ENCODE results near the gene PRSS12.
A peak's percentile ranks its signal among the peaks of the same experiment; 100 is the strongest.
"Not testable (repeated sequence)": the region's sequence is repeated elsewhere in the genome, so short reads cannot be mapped to it uniquely, and the experiment has no call there.

The PRSS12 gene

GRCh38 chr4:118352843-118353533, at the start of gene PRSS12:
Gene PRSS12 (minus strand): TSS chr4:118353003. CDS start chr4:118352720, 283 bp downstream.
- peak in 15 of 56 donors; percentile 1 to 64 (median 12) for DNase-seq

DNA sequence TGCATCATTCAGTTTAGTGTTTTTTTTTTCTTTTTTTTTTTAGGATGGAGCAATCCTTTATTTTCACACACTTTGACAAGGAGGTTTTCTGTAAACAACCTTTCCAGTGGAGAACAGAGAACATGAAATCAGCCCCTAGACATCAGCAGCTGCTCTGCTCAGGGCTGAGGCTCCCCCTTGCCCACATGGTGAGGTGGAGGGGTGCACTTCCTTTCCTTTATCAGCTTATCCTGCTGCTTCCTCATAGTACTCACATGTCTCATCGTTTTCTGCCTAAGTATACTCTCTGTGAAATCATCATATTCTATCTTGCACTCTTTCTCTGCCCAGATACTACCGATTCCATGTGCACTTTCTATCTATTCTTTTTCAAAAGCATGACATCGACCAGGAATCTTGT, 47.6 kb upstream of the PRSS12 start:
- DNase-seq: no peak

DNA sequence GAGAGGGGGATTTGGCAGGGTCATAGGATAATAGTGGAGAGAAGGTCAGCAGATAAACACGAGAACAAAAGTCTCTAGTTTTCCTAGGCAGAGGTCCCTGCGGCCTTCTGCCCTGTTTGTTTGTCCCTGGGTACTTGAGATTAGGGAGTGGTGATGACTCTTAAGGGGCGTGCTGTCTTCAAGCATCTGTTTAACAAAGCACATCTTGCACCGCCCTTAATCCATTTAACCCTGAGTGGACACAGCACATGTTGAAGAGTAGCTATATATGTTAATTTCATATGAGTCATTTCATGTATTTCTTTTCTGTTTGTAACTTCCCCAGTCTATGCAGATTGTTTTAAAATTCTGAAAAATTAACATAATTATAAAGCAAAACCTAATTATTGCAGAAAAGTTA, 47.1 kb upstream of the PRSS12 start:
- not testable (repeated sequence) for DNase-seq

DNA sequence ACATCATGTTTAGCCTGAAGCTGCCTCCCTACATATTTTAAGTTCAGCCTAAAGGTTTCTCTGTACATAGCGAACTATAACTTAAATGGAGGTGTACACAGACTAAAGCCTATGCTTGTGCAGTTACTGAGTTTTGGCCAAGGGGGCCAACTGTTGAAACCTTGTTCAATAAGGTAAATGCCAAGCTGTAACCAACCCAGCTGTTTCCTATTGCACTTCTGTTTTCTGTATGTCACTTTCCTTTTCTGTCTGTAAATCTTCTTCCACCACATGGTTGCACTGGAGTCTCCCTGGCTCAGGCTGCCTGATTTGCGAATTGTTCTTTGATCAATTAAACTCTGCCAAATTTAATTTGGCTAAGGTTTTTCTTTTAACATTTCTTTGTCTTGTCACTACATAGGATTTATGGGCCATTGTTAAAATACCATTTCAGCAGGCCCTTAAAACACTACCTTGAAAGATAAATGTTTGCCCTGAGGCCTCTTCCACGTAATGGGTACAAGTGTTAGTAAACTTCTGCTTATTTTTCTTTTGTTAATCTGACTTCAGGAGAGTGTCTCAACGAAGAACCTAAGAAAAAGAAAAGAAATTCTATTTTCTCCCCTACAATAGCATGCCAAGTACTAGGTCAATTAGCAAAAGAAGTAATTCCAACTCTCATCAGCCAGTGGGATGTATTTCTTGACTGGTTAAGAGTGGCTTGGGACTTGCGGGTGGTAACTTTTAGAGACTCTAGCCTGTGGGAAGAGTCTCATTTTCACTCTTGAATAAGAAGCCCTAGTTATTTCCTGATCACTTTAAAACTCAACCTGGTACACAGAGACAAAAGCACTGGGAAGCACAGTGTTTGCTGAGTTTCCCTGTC, 45.7 kb upstream of the PRSS12 start:
- peak in 1 of 56 donors; percentile 0 for DNase-seq

DNA sequence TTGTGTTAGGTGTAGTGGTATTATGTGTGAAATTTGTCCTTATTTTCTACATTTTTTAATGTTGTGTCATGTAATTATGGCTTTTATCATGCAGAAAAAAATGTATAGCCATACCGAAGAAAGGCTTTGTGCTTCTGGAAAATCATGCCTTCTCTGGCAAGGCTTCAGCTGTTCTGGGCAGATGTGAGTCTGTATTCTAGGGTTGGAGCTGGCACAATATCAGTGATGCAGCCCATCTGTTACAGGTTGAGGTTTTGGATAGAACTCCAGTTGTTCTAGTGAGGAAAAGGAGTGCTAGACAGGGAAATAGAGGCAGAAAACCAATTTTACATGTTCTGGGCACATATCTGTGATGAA, 44.8 kb upstream of the PRSS12 start:
- DNase-seq: no peak

DNA sequence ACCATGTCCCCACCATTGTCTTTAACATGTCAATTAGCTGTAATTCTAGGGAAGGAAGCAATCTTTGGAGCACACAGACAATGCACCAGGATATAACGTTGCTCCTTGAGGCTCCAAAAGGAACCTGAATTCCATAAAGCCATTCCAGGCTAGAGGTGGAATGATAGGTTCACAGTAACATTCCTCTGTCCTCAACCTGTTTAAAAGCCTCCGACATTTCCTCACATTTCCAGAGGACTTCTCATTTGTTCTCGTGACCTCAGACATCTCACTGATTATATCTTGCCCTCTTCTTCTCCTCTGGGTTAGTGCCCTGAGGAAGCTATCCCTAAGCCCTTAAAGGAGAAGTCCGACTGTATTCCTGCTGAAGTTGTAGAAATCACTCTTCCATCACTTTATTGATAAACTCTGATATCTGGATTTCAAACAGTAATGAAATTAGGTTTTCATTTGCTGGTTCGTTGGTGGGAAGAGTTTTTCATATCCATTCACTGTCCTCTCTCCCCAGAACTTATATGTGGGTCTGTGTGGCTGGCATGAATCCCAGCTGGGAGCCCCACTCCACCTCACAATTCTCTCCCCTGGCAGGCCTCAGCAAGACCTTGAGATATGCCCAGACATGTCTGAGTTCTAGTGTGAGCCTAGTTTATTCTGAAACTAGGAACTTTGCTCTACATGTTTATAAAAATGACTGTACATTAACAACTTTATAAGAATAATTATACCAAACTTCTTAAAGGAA, 44.2 kb upstream of the PRSS12 start:
- DNase-seq: no peak

DNA sequence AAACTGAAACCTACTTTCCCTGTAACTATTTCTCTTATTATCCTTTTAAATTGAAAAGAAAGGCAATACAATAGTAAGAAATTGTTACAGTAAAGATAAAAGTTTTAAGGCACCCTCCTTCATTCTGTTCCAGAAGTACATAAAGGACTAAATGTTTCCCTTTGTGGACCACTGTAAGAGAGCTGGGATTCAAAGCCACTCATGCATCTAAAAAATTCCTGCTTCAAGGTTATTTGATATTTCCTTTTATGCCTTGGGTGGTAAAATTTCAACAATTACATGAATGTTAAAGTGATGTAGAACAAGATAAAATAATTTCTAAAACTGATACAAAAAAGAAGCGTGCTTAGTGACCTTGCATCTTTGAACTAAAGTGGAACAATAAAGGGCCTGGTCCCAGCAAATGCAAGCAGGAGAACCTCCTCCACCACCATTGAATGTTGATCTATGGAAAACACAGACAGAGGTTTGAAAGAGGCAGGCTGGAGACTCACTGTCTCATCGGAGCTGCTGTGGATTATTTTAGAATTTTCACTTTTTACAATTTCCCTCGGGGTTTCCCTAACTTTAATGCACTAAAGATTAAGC, 42.3 kb upstream of the PRSS12 start:
- no peak for DNase-seq

DNA sequence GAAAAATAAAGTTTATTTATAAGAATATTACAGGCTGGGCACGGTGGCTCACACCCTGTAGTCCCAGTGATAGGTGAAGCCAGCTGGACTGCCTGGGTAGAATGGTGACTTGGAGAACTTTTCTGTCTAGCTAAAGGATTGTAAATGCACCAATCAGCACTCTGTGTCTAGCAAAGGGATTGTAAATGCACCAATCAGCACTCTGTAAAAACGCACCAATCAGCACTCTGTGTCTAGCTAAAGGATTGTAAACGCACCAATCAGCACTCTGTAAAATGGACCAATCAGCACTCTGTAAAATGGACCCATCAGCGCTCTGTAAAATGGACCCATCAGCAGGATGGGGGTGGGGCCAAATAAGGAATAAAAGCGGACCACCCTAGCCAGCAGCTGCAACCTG, 39.7 kb upstream of the PRSS12 start:
- not testable (repeated sequence) for DNase-seq

DNA sequence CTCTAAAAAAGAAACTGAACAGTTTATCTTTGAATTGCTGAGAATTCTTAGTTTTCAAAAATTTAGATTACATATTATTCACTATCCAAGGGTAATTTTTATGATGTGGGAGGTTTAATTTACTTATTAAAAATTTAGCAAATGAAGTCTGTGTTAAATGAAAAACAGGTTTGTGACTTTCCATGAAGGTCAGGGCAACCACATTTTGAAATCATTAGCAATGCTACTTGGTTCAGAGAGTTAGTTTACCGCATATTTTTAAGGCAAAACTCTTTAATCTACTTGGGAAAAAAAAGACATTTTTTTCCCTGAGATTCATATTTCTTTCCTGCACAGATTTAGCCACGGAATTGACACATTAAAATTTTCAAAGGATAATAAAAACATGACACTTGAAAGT, 37.3 kb upstream of the PRSS12 start:
- no peak for DNase-seq

DNA sequence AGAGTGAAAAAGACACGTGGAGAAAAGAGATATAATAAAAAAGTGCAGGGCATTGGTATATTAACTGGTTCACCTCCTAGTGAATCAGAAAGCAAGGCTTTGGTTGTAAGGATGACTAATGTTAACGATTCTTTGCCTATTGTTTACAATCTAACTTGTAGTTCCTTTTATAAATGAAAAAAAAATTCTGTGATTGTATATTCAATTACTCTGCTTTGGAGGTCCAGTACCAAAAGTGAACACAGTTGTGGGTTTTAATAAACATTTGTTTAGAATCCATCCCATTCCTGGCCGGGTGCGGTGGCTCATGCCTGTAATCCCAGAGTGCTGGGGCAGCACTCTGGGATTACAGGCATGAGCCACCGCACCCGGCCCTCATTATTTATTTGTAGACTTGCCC, 36.9 kb upstream of the PRSS12 start:
- DNase-seq: no peak

- DNase-seq: no peak
Measured at GRCh38 chr4:118388606-118389005, 35.8 kb upstream of the PRSS12 start.

GRCh38 chr4:118381902-118382301, 29.1 kb upstream of the PRSS12 start:
- DNase-seq: no peak

- no peak for DNase-seq
Measured at GRCh38 chr4:118373614-118374255, 20.9 kb upstream of the PRSS12 start.

DNA sequence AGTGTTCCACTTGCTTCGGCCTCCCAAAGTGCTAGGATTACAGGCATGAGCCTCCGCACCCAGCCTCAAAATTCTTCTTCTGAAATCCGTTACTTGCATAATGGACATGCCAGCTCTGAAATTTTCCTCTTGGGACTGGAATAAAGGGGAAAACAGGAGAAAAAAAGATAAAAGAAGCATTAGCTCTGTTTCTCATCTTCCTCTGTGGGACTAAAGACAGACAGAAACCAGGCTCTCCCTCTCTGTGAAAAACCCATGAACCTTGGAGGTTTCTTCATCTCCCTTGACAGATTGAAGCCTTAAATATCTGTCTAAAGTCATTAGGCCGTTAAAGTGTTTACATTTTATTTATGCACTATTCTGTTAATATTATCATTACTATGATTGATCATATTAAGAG, 19.4 kb upstream of the PRSS12 start:
- DNase-seq: no peak

DNA sequence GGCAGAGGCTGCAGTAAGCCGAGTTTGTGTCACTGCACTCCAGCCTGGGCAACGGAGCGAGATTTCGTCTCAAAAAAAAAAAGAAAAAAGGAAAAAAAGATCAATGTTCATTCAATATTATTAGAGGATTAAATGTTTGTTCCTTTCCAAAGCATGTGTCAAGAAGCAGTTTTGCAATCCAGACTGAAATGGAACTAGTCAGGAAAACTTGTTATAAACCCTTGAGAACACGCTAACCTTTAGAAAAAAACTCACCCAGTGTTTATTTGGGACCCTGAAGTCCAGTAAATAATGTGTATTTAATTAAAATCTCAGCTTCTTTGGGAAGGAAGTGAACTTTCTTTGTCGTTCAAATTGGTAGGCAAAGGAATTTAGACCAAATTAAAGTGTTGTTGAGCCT, 16.4 kb upstream of the PRSS12 start:
- no peak for DNase-seq

DNA sequence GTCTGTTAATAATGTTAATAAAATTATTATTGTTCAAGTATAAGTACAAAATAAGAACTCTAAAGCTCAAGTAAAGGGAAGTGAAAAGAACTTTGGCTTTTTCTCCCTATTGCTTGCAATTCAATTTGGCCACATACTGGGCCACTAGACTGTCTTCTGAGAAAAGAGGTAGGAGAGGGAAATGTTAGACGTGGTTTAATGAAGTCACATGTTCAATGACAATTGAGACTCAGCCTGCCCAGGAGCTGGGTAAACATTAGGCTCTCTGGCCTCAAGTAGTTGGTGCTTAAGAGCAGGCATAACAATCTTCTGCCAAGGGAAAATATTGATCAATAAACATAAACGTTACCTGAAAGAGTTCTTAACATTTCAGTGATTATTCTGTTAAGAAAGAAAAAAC, 15.1 kb upstream of the PRSS12 start:
- no peak for DNase-seq

GRCh38 chr4:118367361-118367760, 14.6 kb upstream of the PRSS12 start:
- DNase-seq: no peak

GRCh38 chr4:118363166-118363565, 10.4 kb upstream of the PRSS12 start:
- DNase-seq: no peak

GRCh38 chr4:118361192-118361591, 8.4 kb upstream of the PRSS12 start:
- no peak for DNase-seq

DNA sequence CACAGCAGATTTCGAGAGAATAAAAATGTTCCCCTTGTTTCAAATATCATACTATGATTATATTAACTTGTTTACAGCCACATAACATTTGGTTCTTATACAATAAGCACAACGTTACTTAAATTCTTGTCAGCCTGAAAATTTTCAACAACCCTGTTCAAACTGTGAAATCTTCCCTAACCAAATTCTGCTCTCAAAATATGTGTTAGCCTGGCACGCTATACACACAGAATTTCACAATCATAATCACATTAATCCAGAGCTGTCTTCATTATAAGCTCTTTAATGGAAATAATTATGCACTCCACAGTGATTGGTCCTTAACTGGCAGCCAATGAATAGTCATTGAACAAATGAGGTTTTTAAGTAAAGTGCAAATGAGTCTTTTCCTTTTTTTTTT, 7.3 kb upstream of the PRSS12 start:
- DNase-seq: no peak

- DNase-seq: no peak
Measured at GRCh38 chr4:118357601-118358000, 4.8 kb upstream of the PRSS12 start.

Measured in amygdala (tissue), 56 donors.